Stimulated activated CD4-positive, alpha-beta T cell treated with anti-CD3 and anti-CD28 coated beads, TNF-alpha, amount 100 ng/mL, for 1 hour (primary cell): ENCODE measurements around the gene SNX1.
"Not testable (repeated sequence)": the region's sequence is repeated elsewhere in the genome, so short reads cannot be mapped to it uniquely, and the experiment has no call there.

Experiments
- DNase-seq, 3 donors: peaks; one replicate each; pipeline ENCODE4 v3.0.0-alpha.2; 2020; ENCODE audit warnings: low read depth in 3 of 3, low spot score in 1 of 3

Gene SNX1

DNA sequence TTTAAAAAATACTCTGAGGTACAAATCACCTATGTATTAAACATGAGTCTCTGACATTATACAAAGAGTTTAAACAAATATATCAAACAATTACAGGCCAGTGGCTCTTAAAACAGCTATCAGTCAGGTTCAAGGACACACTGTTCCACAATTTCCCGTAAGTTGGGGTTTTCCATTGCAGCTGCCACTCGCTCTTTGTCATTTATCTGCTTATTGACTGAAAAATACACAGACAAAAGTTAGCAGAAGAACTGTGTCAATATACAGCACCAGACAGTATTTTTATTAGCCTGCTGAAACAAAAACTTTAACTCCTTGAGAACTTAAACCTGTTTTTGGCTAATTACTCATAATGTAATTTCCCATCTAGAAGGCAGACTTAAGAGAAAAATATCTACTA, 23.0 kb upstream of the SNX1 start:
- no peak for DNase-seq

DNA sequence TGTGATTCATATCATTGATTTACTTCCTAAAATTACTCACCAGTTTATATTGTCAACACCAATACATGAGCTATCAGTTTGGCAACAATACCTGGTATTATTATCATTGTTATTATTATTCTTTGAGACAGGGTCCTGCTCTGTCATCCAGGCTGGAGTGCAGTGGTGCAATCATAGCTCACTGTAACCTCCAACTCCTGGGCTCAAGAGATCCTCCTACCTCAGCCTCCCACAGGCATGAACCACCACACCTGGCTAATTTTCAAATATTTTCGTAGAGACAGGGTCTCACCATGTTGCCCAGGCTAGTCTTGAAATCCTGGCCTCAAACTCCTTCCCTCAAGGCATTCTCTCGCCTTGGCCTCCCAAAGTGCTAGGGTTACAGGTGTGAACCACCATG, 22.3 kb upstream of the SNX1 start:
- not testable (repeated sequence) for DNase-seq

DNA sequence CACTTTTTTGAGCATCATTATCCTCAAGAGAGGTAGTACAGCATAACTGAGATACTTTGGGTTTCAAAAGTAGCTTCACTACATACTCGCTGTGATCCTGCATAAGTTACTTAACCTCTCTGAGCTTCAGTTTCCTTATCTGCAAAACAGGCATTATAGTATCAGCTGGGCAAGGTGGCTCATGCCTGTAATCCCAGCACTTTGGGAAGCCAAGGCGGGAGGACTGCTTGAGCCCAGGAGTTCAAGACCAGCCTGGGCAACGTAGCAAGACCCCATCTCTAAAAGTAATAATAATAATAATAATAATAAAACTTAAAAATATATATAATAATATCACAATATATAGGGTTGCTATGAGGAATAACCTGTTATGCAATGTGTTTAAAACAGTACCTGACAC, 13.0 kb upstream of the SNX1 start:
- DNase-seq: no peak

DNA sequence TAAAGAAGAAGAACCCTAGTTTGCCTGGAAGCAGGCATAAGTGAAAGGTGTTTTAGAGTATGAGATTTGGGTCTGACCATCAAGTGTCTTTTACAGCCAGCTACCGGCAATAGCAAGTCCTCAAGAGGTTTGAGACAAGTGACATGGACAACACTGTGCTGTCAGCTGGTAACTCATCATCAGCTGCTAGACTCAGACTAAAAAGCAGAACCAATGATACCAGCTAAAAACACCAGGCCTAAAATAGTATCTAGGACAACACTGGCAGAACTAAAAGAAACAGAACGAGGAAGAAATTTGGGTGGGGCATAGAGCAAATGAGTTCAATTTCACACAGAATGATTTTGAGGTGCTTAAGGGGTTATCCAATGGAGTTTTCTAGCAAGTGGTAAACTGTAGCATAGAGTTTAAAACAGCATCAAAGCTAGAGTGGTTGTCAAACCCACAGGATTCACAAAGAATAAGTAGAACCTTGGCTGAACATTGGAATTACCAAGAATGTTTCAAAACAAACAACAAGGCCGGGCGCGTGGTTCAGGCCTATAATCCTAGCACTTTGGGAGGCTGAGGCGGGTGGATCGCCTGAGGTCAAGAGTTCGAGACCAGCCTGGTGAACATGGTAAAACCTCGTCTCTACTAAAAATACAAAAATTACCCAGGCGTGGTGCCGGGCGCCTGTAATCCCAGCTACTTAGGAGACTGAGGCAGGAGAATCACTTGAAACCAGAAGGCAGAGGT, 6.1 kb upstream of the SNX1 start:
- no peak for DNase-seq

DNA sequence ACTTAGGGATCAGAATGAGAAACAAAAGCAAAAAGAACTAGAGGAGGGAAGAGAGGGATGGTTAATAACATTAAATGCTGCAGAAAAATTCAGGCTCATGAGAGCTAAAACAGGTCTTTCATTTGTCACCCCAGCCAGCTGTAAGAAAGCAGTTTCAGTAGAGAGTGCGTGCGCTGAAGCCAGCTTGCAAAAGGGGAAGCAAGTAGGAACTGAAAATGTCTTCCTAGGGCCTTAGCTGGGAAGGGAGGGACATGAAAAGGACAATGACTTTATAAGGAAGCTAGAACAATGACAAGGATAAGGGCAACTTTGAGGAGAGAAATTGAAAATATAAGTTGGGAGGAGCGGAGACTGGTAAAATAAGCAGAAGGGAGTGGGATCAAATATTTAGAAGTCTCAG, 5.3 kb upstream of the SNX1 start:
- DNase-seq: no peak

DNA sequence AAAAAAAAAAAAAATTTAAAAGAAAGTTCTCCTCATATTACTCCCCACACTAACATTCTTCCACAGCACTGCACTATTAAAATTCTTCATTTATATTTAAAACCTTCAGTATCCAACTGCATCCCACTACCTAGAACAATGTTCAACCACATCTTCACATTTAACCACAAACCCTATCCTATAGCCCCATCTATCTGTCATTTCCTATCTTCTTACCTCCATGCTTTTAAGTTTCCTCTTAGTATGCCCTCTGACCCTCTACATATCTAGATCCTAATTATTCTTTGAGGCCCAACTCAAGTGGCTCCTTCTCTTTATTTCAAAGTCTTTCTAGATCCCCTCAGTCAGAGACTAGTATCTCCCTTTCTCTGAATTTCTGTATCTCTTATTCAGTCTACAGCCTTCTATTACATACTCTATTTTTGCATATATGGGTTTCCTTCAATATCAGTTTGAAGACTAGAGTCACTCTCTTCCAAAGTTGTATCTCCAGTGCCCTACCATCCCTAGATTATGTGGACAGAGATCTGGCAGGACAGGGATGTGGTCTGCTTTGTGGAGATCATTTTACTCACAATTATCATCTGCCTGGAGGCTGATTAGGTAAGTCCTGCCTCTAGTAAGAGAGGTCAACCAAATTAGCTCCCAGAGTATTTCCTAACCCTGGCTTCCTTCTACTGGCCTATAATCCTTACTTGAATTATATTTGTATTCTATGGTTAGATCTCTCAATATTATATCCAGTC, 3.5 kb upstream of the SNX1 start:
- DNase-seq: no peak

DNA sequence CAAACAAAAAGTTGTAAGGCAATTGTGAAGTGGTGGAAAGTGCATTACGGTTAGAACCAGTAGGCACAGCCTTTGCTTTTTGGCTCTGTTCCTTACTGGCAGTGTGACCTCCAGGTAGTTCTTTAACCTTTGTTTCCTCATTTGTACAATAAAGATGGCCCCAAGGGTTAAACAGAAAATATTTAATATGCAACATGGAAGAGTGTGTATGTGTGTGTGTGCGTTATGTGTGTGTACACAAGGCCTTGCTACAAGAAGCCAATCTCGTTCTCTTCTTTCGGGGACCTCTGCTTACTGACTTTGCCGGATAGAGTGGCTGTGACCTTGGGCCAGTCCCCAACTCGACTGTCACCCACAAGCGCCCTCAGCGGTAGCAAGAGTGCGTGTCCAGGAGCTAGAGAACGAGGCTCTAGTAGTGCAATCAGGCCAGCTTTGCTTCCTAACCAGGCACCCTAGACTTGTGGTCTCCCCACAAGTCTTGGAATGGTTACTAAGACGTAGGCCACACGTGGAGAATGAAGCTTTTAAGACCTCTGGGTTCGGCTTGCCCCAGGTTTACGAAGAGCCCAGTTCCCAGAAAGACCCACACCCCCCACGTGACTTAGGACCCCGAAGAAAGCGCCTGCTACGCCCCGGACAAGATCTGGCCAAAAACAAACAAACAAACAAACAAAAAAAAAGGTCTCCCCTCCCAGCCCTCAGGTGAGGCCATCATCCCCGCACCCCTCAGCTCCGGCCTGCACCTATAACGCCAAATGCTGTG, 2.7 kb upstream of the SNX1 start:
- peak in 1 of 3 donors; percentile 4 for DNase-seq

DNA sequence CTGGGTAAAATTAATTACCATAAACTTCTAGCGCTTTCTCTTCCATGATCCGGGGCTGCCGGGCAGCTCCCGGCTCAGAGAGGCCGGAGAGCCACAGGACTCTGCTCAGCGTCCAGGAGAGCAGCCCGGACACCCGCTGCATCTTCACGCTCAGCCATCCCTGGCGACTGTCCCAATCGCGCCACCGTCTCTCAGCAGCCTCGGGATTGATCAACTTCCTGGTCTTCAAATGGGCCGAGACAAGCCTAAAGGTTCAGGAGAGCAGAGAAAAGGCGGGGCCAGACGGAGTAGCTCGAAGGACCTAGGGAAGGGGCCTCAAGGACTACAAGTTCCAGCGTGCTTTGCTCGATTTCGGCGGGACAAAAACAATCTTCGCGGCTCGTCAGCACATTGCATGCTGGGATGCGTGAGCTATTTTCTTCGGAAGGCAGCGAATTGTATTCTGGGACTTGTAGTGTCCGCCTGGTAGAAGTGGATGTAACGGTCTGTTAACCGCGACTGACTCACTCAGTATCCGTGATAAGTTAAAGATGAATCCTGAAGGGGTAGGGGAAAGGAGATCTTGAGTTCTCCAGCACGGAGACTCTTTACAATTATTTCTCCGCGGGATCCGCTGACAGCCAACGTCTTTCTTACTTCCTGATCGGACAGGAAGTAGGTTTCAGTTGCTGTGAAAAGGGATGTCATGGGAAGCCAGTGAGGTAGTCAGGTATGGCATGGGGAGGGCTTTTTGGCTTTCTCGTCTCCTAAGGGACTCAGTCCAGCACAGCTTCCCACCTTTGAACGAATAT, 2.0 kb upstream of the SNX1 start, which contains the start of gene CIAO2A:
TSS of gene CIAO2A (minus strand) at position 212 of the 791 bp plus-strand sequence. CDS start at position 142, 70 bp downstream.
- peak; percentile 66 to 83 (median 78) for DNase-seq

DNA sequence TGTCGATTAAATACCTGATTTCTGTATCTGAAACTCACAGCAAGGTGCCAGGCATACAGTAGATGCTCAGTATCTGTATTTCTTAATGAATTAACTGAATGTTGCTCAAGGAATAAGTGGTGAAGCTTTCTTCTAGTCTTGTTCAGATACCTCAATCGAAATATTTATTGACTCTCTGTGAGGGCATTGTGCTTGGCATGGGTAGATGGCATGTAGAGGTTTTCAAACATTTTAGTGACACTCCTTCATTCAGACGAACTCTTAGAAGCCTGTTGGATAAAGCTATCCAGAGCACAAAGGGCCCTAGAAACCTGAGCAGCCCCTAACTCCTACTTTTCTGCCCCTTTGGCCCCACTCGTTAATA, 369 bp upstream of the SNX1 start:
- no peak for DNase-seq

DNA sequence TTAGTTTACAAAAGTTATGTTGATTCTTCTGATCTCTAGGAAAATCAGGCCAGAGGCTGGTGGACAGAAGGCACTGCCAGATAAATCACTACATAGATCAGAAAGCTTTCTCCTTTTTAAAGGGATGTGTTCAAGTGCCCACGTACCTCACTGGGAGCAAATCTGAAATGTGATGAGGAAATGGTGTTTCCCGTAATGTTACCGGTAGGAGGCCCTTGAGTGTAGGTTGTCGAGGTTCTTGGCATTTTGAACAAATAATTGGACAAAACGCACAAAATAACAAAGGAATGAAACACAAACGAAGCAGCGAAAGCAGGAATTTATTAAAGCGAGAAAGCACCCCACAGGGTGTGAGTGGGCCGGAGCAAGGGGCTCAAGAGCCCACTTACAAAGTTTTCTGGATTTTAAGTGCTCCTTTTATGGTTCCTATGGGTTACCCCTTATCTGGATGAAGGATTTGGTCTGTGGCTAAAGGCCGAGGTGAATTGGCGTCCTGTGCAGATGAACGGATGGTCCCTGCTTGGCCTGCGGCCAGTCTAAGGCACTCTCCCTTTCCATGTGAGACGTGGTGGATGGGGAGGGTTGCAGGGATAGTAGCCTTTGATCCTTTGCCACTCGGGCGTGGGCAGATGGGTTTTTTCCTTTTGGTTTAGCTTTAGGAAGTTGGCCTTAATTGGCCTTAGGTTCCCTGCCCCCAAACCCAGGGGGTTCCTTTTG, 1.0 kb downstream of the SNX1 start:
- no peak for DNase-seq

DNA sequence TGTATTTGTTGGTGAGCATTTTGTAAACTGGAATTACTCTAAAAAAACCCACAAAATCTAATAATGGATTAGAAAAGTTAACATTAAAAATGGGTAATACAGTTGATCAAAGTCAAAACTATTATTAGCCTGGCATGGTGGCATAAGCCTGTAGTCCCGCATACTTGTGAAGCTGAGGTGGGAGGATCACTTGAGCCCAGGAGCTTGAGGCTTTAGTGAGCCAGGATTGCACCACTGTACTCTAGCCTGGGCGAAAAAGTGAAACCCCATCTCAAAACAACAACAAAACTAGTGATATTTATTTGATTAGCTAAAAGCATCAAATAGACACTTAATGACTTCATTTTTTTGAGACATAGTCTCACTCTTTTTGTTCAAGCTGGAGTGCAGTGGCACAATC, 3.6 kb downstream of the SNX1 start:
- DNase-seq: no peak

DNA sequence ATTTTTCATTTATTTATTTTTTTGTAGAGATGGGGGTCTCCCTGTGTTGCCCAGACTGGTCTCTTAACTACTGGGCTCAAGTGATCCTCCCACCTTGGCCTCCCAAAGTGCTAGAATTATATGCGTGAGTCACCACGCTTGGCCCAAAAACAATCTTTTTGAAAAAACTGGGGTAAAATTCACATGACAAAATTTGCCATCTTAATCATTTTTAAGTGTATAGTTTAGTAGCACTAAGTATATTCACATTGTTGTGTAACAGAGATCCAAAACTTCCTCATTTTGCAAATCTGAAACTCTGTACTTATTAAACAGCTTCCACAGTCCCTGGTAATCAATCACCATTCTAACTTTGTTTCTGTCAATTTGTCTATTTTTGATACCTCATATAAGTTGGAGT, 5.2 kb downstream of the SNX1 start:
- no peak for DNase-seq

DNA sequence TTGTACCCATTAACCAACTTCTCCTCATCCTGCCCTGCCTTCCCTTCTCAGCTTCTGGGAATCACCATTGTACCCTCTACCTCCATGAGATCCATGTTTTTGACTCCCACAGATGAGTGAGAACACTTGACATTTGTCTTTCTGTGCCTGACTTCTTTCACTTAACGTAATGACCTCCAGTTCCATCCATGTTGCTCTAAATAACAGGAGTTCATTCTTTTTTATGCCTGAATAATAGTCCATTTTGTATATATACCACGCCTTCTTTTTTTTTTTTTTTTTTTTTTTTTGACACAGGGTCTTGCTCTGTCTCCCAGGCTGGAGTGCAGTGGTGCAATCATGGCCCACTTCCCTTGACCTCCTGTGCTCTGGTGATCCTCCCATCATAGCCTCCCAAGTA, 6.7 kb downstream of the SNX1 start:
- DNase-seq: no peak

DNA sequence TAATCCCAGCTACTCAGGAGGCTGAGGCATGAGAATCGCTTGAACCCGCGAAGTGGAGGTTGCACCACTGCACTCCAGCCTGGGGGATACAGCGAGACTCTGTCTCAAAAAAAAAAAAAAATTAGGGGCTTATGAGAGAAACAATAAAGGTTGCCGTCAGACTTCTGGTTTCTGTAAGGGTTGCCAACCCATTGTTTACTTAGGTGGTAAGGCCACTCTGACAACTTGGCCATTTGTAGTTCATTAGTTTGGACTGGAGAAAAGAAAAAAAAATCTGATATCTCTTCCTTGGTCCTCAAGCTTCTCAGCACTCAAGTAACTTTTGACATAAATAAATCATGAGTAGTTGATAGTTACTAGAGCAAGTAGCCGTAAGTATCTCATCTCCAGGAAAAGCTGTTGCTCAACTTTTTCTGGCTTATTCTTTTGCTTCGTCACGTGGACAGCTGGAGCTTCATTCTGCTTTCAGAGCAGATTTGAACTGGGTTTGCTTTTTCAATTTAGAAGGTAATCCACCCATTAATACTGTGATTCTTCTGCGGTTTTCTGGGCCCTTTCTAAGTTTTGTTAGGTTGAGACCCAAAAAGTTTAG, 9.4 kb downstream of the SNX1 start:
- no peak for DNase-seq

DNA sequence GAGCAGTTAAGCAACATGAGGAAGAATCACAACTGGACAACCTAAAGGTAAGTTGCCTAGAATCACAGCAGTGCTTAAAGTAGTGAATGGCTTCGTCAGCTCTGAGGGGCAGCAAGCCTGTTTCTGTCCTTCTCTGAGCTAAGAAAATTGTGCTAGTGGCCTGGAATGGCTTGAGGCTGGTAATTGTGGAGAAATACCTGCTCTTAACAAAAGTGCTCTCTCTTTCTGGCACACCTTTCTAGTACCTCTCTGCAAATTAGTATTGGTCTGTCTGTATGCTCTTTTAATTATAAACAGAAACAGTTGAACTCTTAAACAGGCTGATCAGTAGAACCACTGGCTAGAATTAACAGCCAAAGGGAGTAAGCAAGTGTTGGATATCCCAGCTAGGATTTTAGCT, 11.6 kb downstream of the SNX1 start:
- no peak for DNase-seq

DNA sequence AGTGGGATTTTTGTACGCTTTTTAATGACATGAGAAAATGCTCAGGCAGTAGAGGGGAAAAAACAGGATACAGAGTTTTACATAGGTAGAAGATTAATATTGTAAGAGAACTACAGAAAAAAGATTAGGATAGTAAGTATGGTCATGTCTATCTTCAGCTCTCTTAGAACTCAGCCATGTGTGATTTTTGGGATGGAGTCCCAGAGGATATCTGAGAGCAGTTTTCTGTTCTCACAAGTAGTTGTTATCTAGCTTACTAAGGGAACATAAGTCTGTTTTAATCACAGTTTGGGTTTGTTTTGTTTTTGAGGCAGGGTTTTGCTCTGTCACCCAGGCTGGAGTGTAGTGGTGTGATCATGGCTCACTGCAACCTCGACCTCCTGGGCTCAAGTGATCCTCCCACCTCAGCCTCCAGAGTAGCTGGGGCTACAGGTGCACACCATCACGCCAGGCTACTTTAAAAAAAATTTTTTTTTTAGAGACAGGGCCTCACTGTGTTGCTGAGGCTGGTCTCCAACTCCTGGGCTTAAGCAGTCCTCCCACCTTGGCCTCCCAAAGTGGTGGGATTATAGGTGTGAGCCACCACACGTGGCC, 14.4 kb downstream of the SNX1 start:
- DNase-seq: not testable (repeated sequence)

DNA sequence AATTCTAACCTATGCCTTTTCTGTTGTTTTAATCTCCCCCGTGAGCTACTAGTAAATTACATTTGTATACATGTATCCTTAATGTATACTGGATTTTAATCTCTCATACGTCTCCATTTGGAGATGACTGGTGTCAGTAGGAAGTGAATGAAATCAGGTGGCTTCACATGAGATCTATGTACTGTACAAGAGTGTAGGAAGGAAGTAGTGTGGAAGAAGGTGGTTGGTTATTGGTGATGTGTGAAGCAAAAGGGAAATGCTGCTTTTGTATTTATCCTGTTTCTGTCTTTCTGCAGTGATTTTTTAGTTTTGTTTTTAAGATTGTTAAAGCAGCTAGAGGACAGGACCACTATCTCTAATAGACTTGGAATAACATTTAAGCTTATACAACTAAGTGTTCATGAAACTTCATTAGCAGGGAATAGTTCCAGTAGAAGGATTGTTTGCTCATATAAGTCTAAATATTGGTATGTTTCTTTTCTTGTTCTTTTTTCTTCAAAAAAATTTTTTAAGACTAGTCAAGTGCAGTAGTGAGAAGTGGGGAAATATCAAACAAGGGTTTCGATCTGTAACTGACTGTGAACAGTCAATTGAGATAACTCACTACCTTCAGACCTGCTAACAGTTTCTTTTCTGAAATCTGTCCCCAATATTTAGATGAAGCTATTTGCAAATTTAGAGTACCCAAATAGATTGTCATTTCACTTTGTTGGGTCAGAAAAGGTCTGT, 15.3 kb downstream of the SNX1 start:
- no peak for DNase-seq

DNA sequence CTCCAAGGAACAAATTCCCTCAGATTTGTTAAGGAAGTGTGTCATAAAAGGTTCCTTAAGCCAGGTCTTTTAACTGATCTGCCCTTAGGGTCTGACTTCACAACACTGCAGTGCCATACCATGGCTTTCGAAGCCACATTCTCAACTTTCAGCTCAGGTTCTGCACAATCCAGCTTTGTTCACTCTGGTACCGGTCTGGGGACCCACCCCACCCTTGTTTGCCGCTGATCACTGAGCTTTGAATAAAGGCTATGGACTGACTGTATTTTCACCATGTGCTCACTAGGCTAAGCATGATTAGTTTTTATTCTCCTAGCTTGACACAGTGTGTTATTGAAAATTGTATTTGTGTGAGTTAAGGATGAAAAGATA, 15.9 kb downstream of the SNX1 start:
- DNase-seq: no peak

DNA sequence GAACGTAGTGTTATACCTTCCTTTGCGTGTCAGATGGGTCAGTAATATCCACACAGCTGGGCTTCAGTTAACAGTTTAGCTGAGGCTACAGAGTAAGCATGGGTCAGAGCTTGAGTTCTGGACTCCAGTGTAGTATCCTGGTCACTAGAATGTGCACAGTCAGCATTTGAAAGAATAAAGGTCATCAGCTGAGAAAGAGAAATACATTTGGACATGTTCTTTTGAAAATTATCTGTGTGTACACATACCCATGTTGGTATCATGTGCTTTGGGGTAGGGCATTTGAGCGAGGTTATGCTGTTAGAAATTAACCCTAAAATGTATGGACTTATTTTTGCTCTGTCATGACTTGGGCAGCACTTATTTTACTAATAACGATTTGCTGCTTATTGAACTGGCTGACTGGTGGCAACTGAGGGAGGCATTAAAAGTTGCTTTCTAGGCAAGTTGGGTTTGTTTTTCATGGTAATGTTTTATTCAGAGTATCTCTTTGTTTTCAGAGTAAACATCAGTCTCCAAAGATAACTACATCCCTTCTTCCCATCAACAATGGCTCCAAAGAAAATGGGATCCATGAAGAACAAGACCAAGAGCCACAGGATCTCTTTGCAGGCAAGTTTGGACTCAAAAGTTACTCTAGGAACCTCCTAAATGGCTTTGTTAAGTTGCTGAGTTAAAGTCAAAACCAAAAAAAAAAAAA, 16.4 kb downstream of the SNX1 start:
- DNase-seq: no peak
